HEK293 (cell line): ENCODE measurements around the gene CXXC5.

Experiments used
- CTCF ChIA-PET: fragments of 350-600 bp; formaldehyde crosslinking; extraction: SDS; loops from one replicate; lab custom pipeline; 2021; ENCODE audit warnings: antibody characterized with exemption; lab: Yijun Ruan, JAX
- POLR2A ChIA-PET: fragments of 300-600 bp; formaldehyde crosslinking; extraction: SDS; loops from one replicate; lab custom pipeline; 2020; ENCODE audit warnings: antibody characterized with exemption, inconsistent platforms; lab: Yijun Ruan, JAX
- H3K27ac ChIP-seq: fragments of 200-500 bp; sonication (Bioruptor generic); 2 replicates; pipeline ENCODE4 v1.5.1; 2014; ENCODE audit warnings: low read depth, low read length, control low read depth, inconsistent platforms; ENCODE audit errors: extremely low read depth
- H3K36me3 ChIP-seq, 2 experiments: fragments of 200-500 bp in 1 of 2; sonication (Bioruptor generic) in 1 of 2; 1 replicate in 1 of 2; 2 replicates in 1 of 2; pipeline ENCODE4 v1.5.1; 2014 to 2017; ENCODE audit warnings: inconsistent platforms in 2 of 2, low read length in 2 of 2; ENCODE audit not compliant: control insufficient read depth in 2 of 2, insufficient read depth in 1 of 2
- H3K4me1 ChIP-seq: fragments of 200-500 bp; sonication (Bioruptor generic); 2 replicates; pipeline ENCODE4 v1.5.1; 2014; ENCODE audit warnings: mild to moderate bottlenecking, low read length, inconsistent platforms; ENCODE audit not compliant: control insufficient read depth, insufficient read depth
- H3K4me3 ChIP-seq: 2 replicates; pipeline ENCODE4 v1.5.1; 2011; ENCODE audit warnings: low read depth, mild to moderate bottlenecking, control low read depth, low read length, moderate library complexity
- H3K9me3 ChIP-seq: fragments of 200-500 bp; sonication (Bioruptor generic); 2 replicates; pipeline ENCODE4 v1.5.1; 2014; ENCODE audit warnings: low read depth, low read length, inconsistent platforms; ENCODE audit not compliant: control insufficient read depth, insufficient read depth
- HOXC10 ChIP-seq: sonication (generic); formaldehyde crosslinking; IDR thresholded peaks from 2 replicates; pipeline ENCODE4 v1.8.1; 2023; ENCODE audit warnings: mild to moderate bottlenecking, missing genetic modification reagents
- IKZF3 ChIP-seq: fragments of 450-650 bp; IDR thresholded peaks from 2 replicates; pipeline ENCODE4 v1.5.0; 2018; ENCODE audit warnings: missing biosample characterization, mild to moderate bottlenecking, missing genetic modification characterization, moderate library complexity
- INSM2 ChIP-seq: fragments of 450-650 bp; formaldehyde crosslinking; IDR thresholded peaks from 2 replicates; pipeline ENCODE4 v1.5.1; 2016; ENCODE audit warnings: missing biosample characterization, missing genetic modification characterization
- KLF1 ChIP-seq: fragments of 450-650 bp; formaldehyde crosslinking; IDR thresholded peaks from 2 replicates; pipeline ENCODE4 v1.5.1; 2016; ENCODE audit warnings: missing biosample characterization, missing genetic modification characterization
- OSR2 ChIP-seq: fragments of 450-650 bp; formaldehyde crosslinking; IDR thresholded peaks from 2 replicates; pipeline ENCODE4 v1.5.1; 2016; ENCODE audit warnings: missing biosample characterization, missing genetic modification characterization
- ZBTB21 ChIP-seq: fragments of 450-650 bp; formaldehyde crosslinking; IDR thresholded peaks from 2 replicates; pipeline ENCODE4 v1.5.1; 2017; ENCODE audit warnings: missing biosample characterization, missing genetic modification characterization
- ZFHX2 ChIP-seq: fragments of 450-650 bp; formaldehyde crosslinking; conservative IDR thresholded peaks from 2 replicates; pipeline ENCODE4 v1.5.1; 2016; ENCODE audit warnings: missing biosample characterization, missing genetic modification characterization
- ZFP69B ChIP-seq: fragments of 450-650 bp; formaldehyde crosslinking; IDR thresholded peaks from 2 replicates; pipeline ENCODE4 v1.5.1; 2016; ENCODE audit warnings: missing biosample characterization, missing genetic modification characterization
- ZNF112 ChIP-seq: fragments of 450-650 bp; formaldehyde crosslinking; IDR thresholded peaks from 2 replicates; pipeline ENCODE4 v1.5.0; 2017; ENCODE audit warnings: missing biosample characterization, missing genetic modification characterization
- ZNF133 ChIP-seq: fragments of 450-650 bp; formaldehyde crosslinking; IDR thresholded peaks from 2 replicates; pipeline ENCODE4 v1.5.1; 2016; ENCODE audit warnings: missing biosample characterization, missing genetic modification characterization
- ZNF169 ChIP-seq: fragments of 450-650 bp; formaldehyde crosslinking; IDR thresholded peaks from 2 replicates; pipeline ENCODE4 v1.5.1; 2016; ENCODE audit warnings: missing biosample characterization, missing genetic modification characterization
- ZNF19 ChIP-seq: fragments of 450-650 bp; formaldehyde crosslinking; IDR thresholded peaks from 2 replicates; pipeline ENCODE4; 2016; ENCODE audit warnings: missing biosample characterization, missing genetic modification characterization, low read depth
- ZNF202 ChIP-seq: fragments of 450-650 bp; formaldehyde crosslinking; IDR thresholded peaks from 2 replicates; pipeline ENCODE4 v1.5.1; 2016; ENCODE audit warnings: missing biosample characterization, missing genetic modification characterization, borderline replicate concordance
- ZNF221 ChIP-seq: fragments of 450-650 bp; formaldehyde crosslinking; IDR thresholded peaks from 2 replicates; pipeline ENCODE4 v1.5.1; 2017; ENCODE audit warnings: missing biosample characterization, missing genetic modification characterization, borderline replicate concordance
- ZNF239 ChIP-seq: fragments of 450-650 bp; formaldehyde crosslinking; IDR thresholded peaks from 2 replicates; pipeline ENCODE4 v1.5.1; 2016; ENCODE audit warnings: missing biosample characterization, missing genetic modification characterization
- ZNF292 ChIP-seq: fragments of 450-650 bp; formaldehyde crosslinking; IDR thresholded peaks from 2 replicates; pipeline ENCODE4 v1.5.1; 2016; ENCODE audit warnings: low read depth, missing biosample characterization, missing genetic modification characterization, borderline replicate concordance
- ZNF423 ChIP-seq: fragments of 450-650 bp; formaldehyde crosslinking; IDR thresholded peaks from 2 replicates; pipeline ENCODE4 v1.5.1; 2016; ENCODE audit warnings: missing biosample characterization, missing genetic modification characterization
- ZNF426 ChIP-seq: fragments of 450-650 bp; formaldehyde crosslinking; IDR thresholded peaks from 2 replicates; pipeline ENCODE4 v1.5.1; 2017; ENCODE audit warnings: missing biosample characterization, missing genetic modification characterization, mild to moderate bottlenecking, inconsistent platforms, moderate library complexity
- ZNF488 ChIP-seq: fragments of 450-650 bp; formaldehyde crosslinking; IDR thresholded peaks from 2 replicates; pipeline ENCODE4 v1.5.1; 2016; ENCODE audit warnings: missing biosample characterization, missing genetic modification characterization
- ZNF629 ChIP-seq: fragments of 450-650 bp; formaldehyde crosslinking; IDR thresholded peaks from 2 replicates; pipeline ENCODE4 v1.5.1; 2017; ENCODE audit warnings: missing biosample characterization, missing genetic modification characterization
- ZNF664 ChIP-seq: fragments of 450-650 bp; formaldehyde crosslinking; IDR thresholded peaks from 2 replicates; pipeline ENCODE4 v1.5.1; 2016; ENCODE audit warnings: missing biosample characterization, missing genetic modification characterization
- ZNF791 ChIP-seq: fragments of 450-650 bp; formaldehyde crosslinking; IDR thresholded peaks from 2 replicates; pipeline ENCODE4 v1.5.1; 2016; ENCODE audit warnings: missing biosample characterization, missing genetic modification characterization
- TF ChIP-seq, protein P1 (sequence below): fragments of 450-650 bp; IDR thresholded peaks from 2 replicates; pipeline ENCODE4 v1.5.1; 2018; ENCODE audit warnings: missing biosample characterization, mild to moderate bottlenecking, missing genetic modification characterization

The CXXC5 gene

GRCh38 chr5:139680368-139681111 lies 32.4 kb downstream of the CXXC5 start:
- POLR2A ChIA-PET, result no interaction called here
- peaks cover 0 to 24% of the 10 kb centered on the region in 2 experiments; a peak in 1 of 3 replicates for H3K36me3 ChIP-seq
- TF ChIP-seq ZNF488 (tag by site-specific recombination) (no peak), ZNF791 (tag by site-specific recombination) (no peak), ZNF629 (tag by site-specific recombination) (no peak)
- H3K9me3 ChIP-seq, result no peaks in the 10 kb centered on the region
- no peak overlapping the region for H3K27ac ChIP-seq
- H3K4me1 ChIP-seq, result no peaks in the 10 kb centered on the region
- CTCF ChIA-PET, result no interaction called here
- no peak overlapping the region for H3K4me3 ChIP-seq

DNA sequence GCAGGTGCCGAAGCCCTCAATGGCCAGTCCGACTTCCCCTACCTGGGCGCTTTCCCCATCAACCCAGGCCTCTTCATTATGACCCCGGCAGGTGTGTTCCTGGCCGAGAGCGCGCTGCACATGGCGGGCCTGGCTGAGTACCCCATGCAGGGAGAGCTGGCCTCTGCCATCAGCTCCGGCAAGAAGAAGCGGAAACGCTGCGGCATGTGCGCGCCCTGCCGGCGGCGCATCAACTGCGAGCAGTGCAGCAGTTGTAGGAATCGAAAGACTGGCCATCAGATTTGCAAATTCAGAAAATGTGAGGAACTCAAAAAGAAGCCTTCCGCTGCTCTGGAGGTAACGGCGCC lies 32.9 kb downstream of the CXXC5 start:
- Histone ChIP-seq H3K4me3 (no peak overlapping the region), H3K27ac (no peak overlapping the region), H3K4me1 (no peaks in the 10 kb centered on the region), H3K36me3 (peaks cover 0 to 24% of the 10 kb centered on the region in 2 experiments; a peak in 1 of 3 replicates), H3K9me3 (no peaks in the 10 kb centered on the region)
- ChIA-PET CTCF (interaction anchor here (0.8 kb wide), 1 partner anchor 9 kb away, joined by 3 read pairs; no protein-coding TSS in a partner anchor), POLR2A (no interaction called here)
- TF ChIP-seq, protein P1, sequence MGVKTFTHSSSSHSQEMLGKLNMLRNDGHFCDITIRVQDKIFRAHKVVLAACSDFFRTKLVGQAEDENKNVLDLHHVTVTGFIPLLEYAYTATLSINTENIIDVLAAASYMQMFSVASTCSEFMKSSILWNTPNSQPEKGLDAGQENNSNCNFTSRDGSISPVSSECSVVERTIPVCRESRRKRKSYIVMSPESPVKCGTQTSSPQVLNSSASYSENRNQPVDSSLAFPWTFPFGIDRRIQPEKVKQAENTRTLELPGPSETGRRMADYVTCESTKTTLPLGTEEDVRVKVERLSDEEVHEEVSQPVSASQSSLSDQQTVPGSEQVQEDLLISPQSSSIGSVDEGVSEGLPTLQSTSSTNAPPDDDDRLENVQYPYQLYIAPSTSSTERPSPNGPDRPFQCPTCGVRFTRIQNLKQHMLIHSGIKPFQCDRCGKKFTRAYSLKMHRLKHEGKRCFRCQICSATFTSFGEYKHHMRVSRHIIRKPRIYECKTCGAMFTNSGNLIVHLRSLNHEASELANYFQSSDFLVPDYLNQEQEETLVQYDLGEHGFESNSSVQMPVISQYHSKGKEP (tag by site-specific recombination), result no peak
- TF ChIP-seq ZNF423 (tag by site-specific recombination) (no peak), ZNF133 (tag by site-specific recombination) (no peak), ZNF169 (tag by site-specific recombination) (no peak), ZNF664 (no peak), ZNF202 (no peak), ZFHX2 (tag by site-specific recombination) (no peak), ZNF221 (tag by site-specific recombination) (no peak), OSR2 (tag by site-specific recombination) (no peak), HOXC10 (no peak), ZBTB21 (tag by site-specific recombination) (no peak), ZNF426 (tag by site-specific recombination) (no peak), KLF1 (tag by site-specific recombination) (no peak), INSM2 (tag by site-specific recombination) (no peak), ZNF239 (tag by site-specific recombination) (no peak), ZFP69B (tag by site-specific recombination) (no peak), ZNF112 (tag by site-specific recombination) (no peak), ZNF292 (no peak), ZNF19 (no peak), IKZF3 (tag by site-specific recombination) (no peak)
